Transverse colon (tissue), 4 donors: ENCODE data around the gene ZBP1. TPM values are rescaled to one million over a fixed set of nuclear protein-coding genes. Genes with fewer than 3 reads are reported as not detected.

Source experiments
- DNase-seq: peaks from one replicate; pipeline ENCODE4 v3.0.0-alpha.2; 2019
- H3K27ac ChIP-seq, 4 donors: fragments of 200-600 bp; sonication (generic); 2 replicates each; pipeline ENCODE4 v1.5.1; 2016 to 2018; ENCODE audit warnings: inconsistent platforms in 4 of 4
- H3K27me3 ChIP-seq: fragments of 200-600 bp; sonication (generic); 2 replicates; pipeline ENCODE4 v1.5.1; 2017; ENCODE audit warnings: inconsistent platforms
- H3K36me3 ChIP-seq, 4 donors: fragments of 200-600 bp; sonication (generic); 2 replicates each; pipeline ENCODE4 v1.5.1; 2017 to 2019; ENCODE audit warnings: inconsistent platforms in 4 of 4
- H3K4me1 ChIP-seq, 4 donors: fragments of 200-600 bp; sonication (generic); 2 replicates each; pipeline ENCODE4 v1.5.1; 2017 to 2020; ENCODE audit warnings: inconsistent platforms in 4 of 4
- H3K4me3 ChIP-seq, 4 donors: fragments of 200-600 bp; sonication (generic); 1 replicate in 1 of 4; 2 replicates in 3 of 4; pipeline versions ENCODE4 v1.5.1 to v1.6.1; 2017 to 2019; ENCODE audit warnings: inconsistent platforms in 4 of 4
- H3K9me3 ChIP-seq, 2 donors: fragments of 200-600 bp; sonication (generic); 2 replicates each; pipeline ENCODE4 v1.5.1; 2017 to 2019; ENCODE audit warnings: inconsistent platforms in 2 of 2
- CTCF ChIP-seq, 5 experiments: fragments of 200-600 bp in 3 of 5; fragments of 450-650 bp in 2 of 5; sonication (generic) in 3 of 5; IDR thresholded peaks; 1 replicate in 2 of 5; 2 replicates in 3 of 5; pipeline ENCODE4 v1.5.1; 2016 to 2017; ENCODE audit warnings: antibody characterized with exemption in 5 of 5, inconsistent platforms in 3 of 5, mild to moderate bottlenecking in 2 of 5, moderate library complexity in 1 of 5
- EP300 ChIP-seq: sonication (generic); formaldehyde crosslinking; IDR thresholded peaks from one replicate; pipeline ENCODE4 v1.6.1; 2017; ENCODE audit warnings: antibody characterized with exemption, low read depth
- POLR2A ChIP-seq: fragments of 450-650 bp; IDR thresholded peaks from one replicate; pipeline ENCODE4 v1.6.1; 2016; ENCODE audit warnings: antibody characterized with exemption, mild to moderate bottlenecking, moderate library complexity
- POLR2AphosphoS5 ChIP-seq, 3 donors: sonication (generic); formaldehyde crosslinking; IDR thresholded peaks; one replicate each; pipeline ENCODE4 v1.6.1; 2016; ENCODE audit warnings: antibody characterized with exemption in 3 of 3
- WGBS, 2 donors: methylation state at CpG; one replicate each; pipeline ENCODE4 v1.1.5; 2018; ENCODE audit warnings: low coverage in 1 of 2; 5-methylcytosine and 5-hydroxymethylcytosine counted together
- in situ Hi-C, 4 donors: fragments of 200-750 bp; cut with MboI; loops; one replicate each; pipeline versions ENCODE4 v1.15.0 to v1.15.1; 2017; ENCODE audit warnings: low sequenced_read_pairs in 3 of 4, low pct_ligation_motif_present in 1 of 4, low pct_unique_long_range_greater_than_20kb in 1 of 4
- intact Hi-C: fragments of 100-400 bp; cut with DNase I; formaldehyde crosslinking; loops from one replicate; pipeline ENCODE4 v1.15.1; 2023; ENCODE audit warnings: low total_unique reads
- total RNA-seq, 4 donors: library from RNA; depleted of rRNA; stranded (reverse); fragments of >200 nt; gene quantifications; one replicate each; pipeline ENCODE4 v1.1.0, GENCODE V29; 2016

ZBP1 gene
- total RNA-seq = 1 to 10 TPM in 2 of 4 donors, not detected in 2; 1.6 to 4.4 TPM

- Histone ChIP-seq H3K36me3 (no peaks in the 10 kb centered on the region), H3K4me1 (peaks cover 4 to 36% (median 12%) of the 10 kb centered on the region in 4 donors), H3K27ac (peak within 1 kb of the TSS; percentile 60 to 80 (median 70)), H3K4me3 (peak within 1 kb of the TSS in 3 of 4 donors; percentile 10 to 35 (median 16)), H3K9me3 (no peaks in the 10 kb centered on the region), H3K27me3 (no peaks in the 10 kb centered on the region)
- TF ChIP-seq POLR2AphosphoS5 (IDR thresholded peaks at IDR 0.05) = peak in 2 of 3 donors; percentile 10 to 41
- TF ChIP-seq CTCF (IDR thresholded peaks at IDR 0.05) = no peak
- no peak for TF ChIP-seq EP300
- 43 to 48% methylated on average over 10 to 18 of the region's 18 CpGs for WGBS, 2 donors
- DNase-seq = peak; percentile 84
- in situ Hi-C loops (loop anchor here in 1 of 4 donors (25.0 kb wide), 1 partner anchor 233 kb away; the partner anchor contains the start of gene RBM38), intact Hi-C loops (no loop called here)
Measured at GRCh38 chr20:57620274-57620990, at the start of gene ZBP1. TSS of gene ZBP1 (minus strand) at chr20:57620426. CDS start at chr20:57620295, 131 bp downstream.

DNA sequence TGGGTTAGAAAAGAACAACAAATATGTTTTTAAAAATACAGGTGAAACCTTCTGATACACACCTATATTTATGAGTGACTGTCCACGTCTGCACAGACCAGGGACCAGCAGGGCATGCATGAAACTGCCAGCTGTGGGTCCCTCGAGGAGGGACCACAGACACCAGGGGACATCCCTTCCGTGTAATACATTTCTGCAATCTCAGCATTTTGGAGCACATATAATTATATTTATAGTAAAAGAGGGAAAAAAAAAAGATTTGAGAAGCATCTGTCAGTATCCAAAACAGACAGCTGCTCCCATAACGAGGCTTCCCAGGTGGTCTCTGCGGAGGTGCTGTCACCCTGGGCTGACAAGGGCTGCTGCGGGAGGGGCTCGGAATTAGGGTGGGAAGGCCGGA, 49.4 kb upstream of the ZBP1 start:
- H3K4me1 ChIP-seq = peaks cover 0 to 14% (median 10%) of the 10 kb centered on the region in 4 donors
- no peak overlapping the region for H3K4me3 ChIP-seq
- WGBS, 2 donors = 84% methylated on average over 8 of the region's 8 CpGs; no CpG with 5 or more reads in 1 of the 2 donors
- TF ChIP-seq POLR2AphosphoS5 (IDR thresholded peaks at IDR 0.05) = no peak
- TF ChIP-seq POLR2A = no peak
- intact Hi-C loops = no loop called here
- DNase-seq = no peak
- no peak overlapping the region for H3K27ac ChIP-seq
- H3K27me3 ChIP-seq = no peaks in the 10 kb centered on the region
- no peaks in the 10 kb centered on the region for H3K9me3 ChIP-seq
- H3K36me3 ChIP-seq = no peaks in the 10 kb centered on the region
- in situ Hi-C loops = loop anchor here in 2 of 4 donors (25.0 kb wide), 2 partner anchors 218 to 418 kb away; no protein-coding TSS in a partner anchor

GRCh38 chr20:57667924-57668782, 47.9 kb upstream of the ZBP1 start:
- intact Hi-C loops = no loop called here
- Histone ChIP-seq H3K27me3 (no peaks in the 10 kb centered on the region), H3K4me3 (no peak overlapping the region), H3K4me1 (peaks cover 0 to 14% (median 10%) of the 10 kb centered on the region in 4 donors), H3K27ac (peak overlapping the region in 3 of 4 donors; percentile 3 to 48 (median 9)), H3K36me3 (no peaks in the 10 kb centered on the region), H3K9me3 (no peaks in the 10 kb centered on the region)
- TF ChIP-seq CTCF (IDR thresholded peaks at IDR 0.05) = no peak
- TF ChIP-seq EP300 = no peak
- no peak for TF ChIP-seq POLR2A
- WGBS, 2 donors = 52% methylated on average over 18 of the region's 18 CpGs; no CpG with 5 or more reads in 1 of the 2 donors
- in situ Hi-C loops = loop anchor here in 2 of 4 donors (25.0 kb wide), 2 partner anchors 219 to 419 kb away; no protein-coding TSS in a partner anchor
- peak; percentile 67 for DNase-seq

DNA sequence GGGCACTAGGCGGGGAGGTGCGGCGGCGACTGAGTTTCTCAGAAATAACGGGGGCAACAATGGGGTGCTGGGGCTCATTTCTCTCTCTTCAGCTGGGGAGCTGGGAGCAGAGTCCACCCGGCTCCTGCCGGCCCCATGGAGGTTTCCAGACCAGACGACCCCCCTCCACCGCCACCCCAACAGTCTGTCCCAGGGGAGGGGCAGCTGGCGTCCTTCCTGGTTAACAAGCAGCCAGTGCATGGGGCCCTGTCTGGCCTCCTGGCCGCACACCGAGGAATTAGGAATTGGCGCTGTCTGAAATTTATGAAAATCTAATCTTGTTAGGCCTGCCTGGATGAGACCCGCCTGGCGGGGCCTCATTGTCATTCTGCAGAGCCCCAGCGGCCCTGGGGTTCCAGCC, 47.2 kb upstream of the ZBP1 start:
- H3K36me3 ChIP-seq = no peaks in the 10 kb centered on the region
- in situ Hi-C loops (loop anchor here in 2 of 4 donors (25.0 kb wide), 2 partner anchors 220 to 420 kb away; no protein-coding TSS in a partner anchor), intact Hi-C loops (no loop called here)
- H3K27me3 ChIP-seq = no peaks in the 10 kb centered on the region
- TF ChIP-seq POLR2AphosphoS5 (IDR thresholded peaks at IDR 0.05) = no peak
- no peak for TF ChIP-seq CTCF (IDR thresholded peaks at IDR 0.05)
- no peak for TF ChIP-seq POLR2A
- no peak for TF ChIP-seq EP300
- 81% methylated on average over 16 of the region's 16 CpGs; no CpG with 5 or more reads in 1 of the 2 donors for WGBS, 2 donors
- peaks cover 0 to 14% (median 10%) of the 10 kb centered on the region in 4 donors for H3K4me1 ChIP-seq
- H3K4me3 ChIP-seq = no peak overlapping the region
- peak overlapping the region in 1 of 4 donors; percentile 48 for H3K27ac ChIP-seq
- no peaks in the 10 kb centered on the region for H3K9me3 ChIP-seq
- DNase-seq = no peak
